SK-N-SH (cell line): ENCODE results near the gene SYT13. TPM values are rescaled to one million over a fixed set of nuclear protein-coding genes. Genes with fewer than 3 reads are reported as not detected.

Experiments used
- CTCF ChIA-PET: fragments of 300-600, 350-600 bp; formaldehyde crosslinking; extraction: SDS; loops from one replicate; lab custom pipeline; 2021; lab: Yijun Ruan, JAX
- POLR2A ChIA-PET: fragments of 350-600 bp; sonication (Branson Sonifier 250); formaldehyde crosslinking; extraction: SDS; loops from one replicate; lab custom pipeline; 2020; ENCODE audit warnings: antibody characterized with exemption, inconsistent platforms; lab: Yijun Ruan, JAX
- DNase-seq: peaks from one replicate; pipeline ENCODE4 v3.0.0; 2012
- H2AFZ ChIP-seq: fragments of 200-600 bp; sonication (generic); 2 replicates; pipeline ENCODE4 v1.8.1; 2016; ENCODE audit warnings: antibody characterized with exemption, mild to moderate bottlenecking, low read depth
- H3F3A ChIP-seq: fragments of 200-600 bp; sonication (generic); replicated peaks from 2 replicates; pipeline ENCODE3; 2016; ENCODE audit warnings: antibody characterized with exemption, mild to moderate bottlenecking; ENCODE audit not compliant: insufficient read depth
- H3K27ac ChIP-seq, 2 experiments: fragments of 200-500 bp in 1 of 2; fragments of 200-600 bp in 1 of 2; sonication (Bioruptor generic) in 1 of 2; sonication (generic), shearing (Covaris generic) in 1 of 2; 2 replicates each; pipeline versions ENCODE4 v1.5.1 to v1.6.1; 2014 to 2016; ENCODE audit warnings: low read depth in 2 of 2, inconsistent platforms in 1 of 2, low read length in 1 of 2, mild to moderate bottlenecking in 1 of 2, mixed read lengths in 1 of 2
- H3K27me3 ChIP-seq: fragments of 200-600 bp; sonication (generic), shearing (Covaris generic); 2 replicates; pipeline ENCODE4 v1.6.1; 2016; ENCODE audit warnings: mixed run types; ENCODE audit not compliant: insufficient read depth
- H3K36me3 ChIP-seq, 2 experiments: fragments of 200-500 bp in 1 of 2; fragments of 200-600 bp in 1 of 2; sonication (Bioruptor generic) in 1 of 2; sonication (generic) in 1 of 2; replicated peaks in 1 of 2; 2 replicates each; pipeline versions ENCODE3 to v1.5.1; 2014 to 2016; ENCODE audit warnings: low read length in 1 of 2, mild to moderate bottlenecking in 1 of 2; ENCODE audit not compliant: insufficient read depth in 2 of 2, control insufficient read depth in 1 of 2
- H3K4me1 ChIP-seq, 2 experiments: fragments of 200-500 bp in 1 of 2; fragments of 200-600 bp in 1 of 2; sonication (Bioruptor generic) in 1 of 2; sonication (generic), shearing (Covaris generic) in 1 of 2; 2 replicates each; pipeline versions ENCODE4 v1.5.1 to v1.6.1; 2014 to 2016; ENCODE audit warnings: low read depth in 1 of 2, low read length in 1 of 2, mixed run types in 1 of 2; ENCODE audit not compliant: insufficient read depth in 2 of 2, control insufficient read depth in 1 of 2
- H3K4me2 ChIP-seq: fragments of 200-600 bp; sonication (generic), shearing (Covaris generic); 2 replicates; pipeline ENCODE4 v1.6.1; 2017; ENCODE audit warnings: mixed run types
- H3K4me3 ChIP-seq, 2 experiments: fragments of 200-500 bp in 1 of 2; fragments of 200-600 bp in 1 of 2; sonication (Bioruptor generic) in 1 of 2; sonication (generic), shearing (Covaris generic) in 1 of 2; 2 replicates each; pipeline versions ENCODE4 v1.5.1 to v1.8.1; 2014 to 2016; ENCODE audit warnings: low read depth in 2 of 2, inconsistent platforms in 1 of 2, low read length in 1 of 2, mild to moderate bottlenecking in 1 of 2, mixed read lengths in 1 of 2, moderate library complexity in 1 of 2
- H3K79me2 ChIP-seq: fragments of 200-600 bp; sonication (generic); 2 replicates; pipeline ENCODE4 v1.8.1; 2017; ENCODE audit warnings: mild to moderate bottlenecking; ENCODE audit not compliant: insufficient read depth
- H3K9ac ChIP-seq: fragments of 200-600 bp; sonication (generic); 2 replicates; pipeline ENCODE4 v1.6.1; 2017; ENCODE audit warnings: mixed run types
- H3K9me2 ChIP-seq: fragments of 200-600 bp; sonication (generic); 2 replicates; pipeline ENCODE4 v1.6.1; 2017; ENCODE audit warnings: mixed run types
- H3K9me3 ChIP-seq: fragments of 200-600 bp; sonication (generic); 2 replicates; pipeline ENCODE4 v1.6.1; 2017; ENCODE audit warnings: mixed run types, mild to moderate bottlenecking, moderate library complexity
- H4K20me1 ChIP-seq: fragments of 200-600 bp; sonication (generic); 2 replicates; pipeline ENCODE4 v1.6.1; 2017; ENCODE audit warnings: mild to moderate bottlenecking, mixed run types; ENCODE audit not compliant: insufficient read depth
- CHD2 ChIP-seq: fragments of 150-350 bp; IDR thresholded peaks from 2 replicates; pipeline ENCODE4 v1.6.1; 2018; ENCODE audit warnings: low read length; ENCODE audit not compliant: partially characterized antibody
- ELF1 ChIP-seq: IDR thresholded peaks from 2 replicates; pipeline ENCODE4 v1.4.0; 2012
- FOXJ3 ChIP-seq: sonication (generic); formaldehyde crosslinking; IDR thresholded peaks from 2 replicates; pipeline ENCODE4 v1.5.1; 2020; ENCODE audit warnings: mild to moderate bottlenecking, missing genetic modification reagents
- FOXM1 ChIP-seq: IDR thresholded peaks from 2 replicates; pipeline ENCODE4 v1.4.0; 2012; ENCODE audit warnings: low read depth, mild to moderate bottlenecking
- GATA2 ChIP-seq: sonication (generic); formaldehyde crosslinking; IDR thresholded peaks from 2 replicates; pipeline ENCODE4 v1.5.0; 2020; ENCODE audit warnings: mild to moderate bottlenecking, missing genetic modification reagents
- JUND ChIP-seq: IDR thresholded peaks from 2 replicates; pipeline ENCODE4 v1.4.0; 2012
- MEF2A ChIP-seq: IDR thresholded peaks from 2 replicates; pipeline ENCODE4 v1.4.0; 2012; ENCODE audit warnings: low read depth, borderline replicate concordance
- MXI1 ChIP-seq: IDR thresholded peaks from 2 replicates; pipeline ENCODE4 v1.6.1; 2012; ENCODE audit warnings: mild to moderate bottlenecking, low read depth, low read length, improper control_type of control experiment
- NFIC ChIP-seq: IDR thresholded peaks from 2 replicates; pipeline ENCODE4 v1.4.0; 2012; ENCODE audit warnings: borderline replicate concordance
- NRF1 ChIP-seq: IDR thresholded peaks from 2 replicates; pipeline ENCODE4 v1.6.1; 2012; ENCODE audit warnings: low read depth, mild to moderate bottlenecking, low read length
- PBX3 ChIP-seq: IDR thresholded peaks from 2 replicates; pipeline ENCODE4; 2012
- RAD21 ChIP-seq: IDR thresholded peaks from 2 replicates; pipeline ENCODE4 v1.6.1; 2012; ENCODE audit warnings: mild to moderate bottlenecking, low read length
- REST ChIP-seq: IDR thresholded peaks from 2 replicates; pipeline ENCODE4 v1.6.1; 2012; ENCODE audit warnings: mild to moderate bottlenecking, low read depth, low read length, moderate library complexity
- RFX5 ChIP-seq: IDR thresholded peaks from 2 replicates; pipeline ENCODE4 v1.6.1; 2012; ENCODE audit warnings: mild to moderate bottlenecking, improper control_type of control experiment, low read length
- TCF12 ChIP-seq: IDR thresholded peaks from 2 replicates; pipeline ENCODE4 v1.4.0; 2012
- TEAD4 ChIP-seq: IDR thresholded peaks from 2 replicates; pipeline ENCODE4 v1.4.0; 2012; ENCODE audit warnings: mild to moderate bottlenecking, borderline replicate concordance; ENCODE audit not compliant: insufficient read depth
- USF2 ChIP-seq: fragments of 150-350 bp; IDR thresholded peaks from 2 replicates; pipeline ENCODE4 v1.6.1; 2017; ENCODE audit warnings: antibody characterized with exemption, low read length, low read depth, borderline replicate concordance
- YY1 ChIP-seq: IDR thresholded peaks from 2 replicates; pipeline ENCODE4 v1.4.0; 2012; ENCODE audit warnings: low read depth, mild to moderate bottlenecking
- WGBS: methylation state at CpG from one replicate; pipeline ENCODE4 v1.1.6; 2017; ENCODE audit warnings: low lambda C conversion rate; 5-methylcytosine and 5-hydroxymethylcytosine counted together
- polyA plus RNA-seq, 3 experiments: library from polyadenylated mRNA; depleted of rRNA; stranded (reverse); fragments of >200 nt; gene quantifications; 2 replicates each; pipeline ENCODE4 v1.2.3, GENCODE V29; 2012

SYT13 gene
- polyA plus RNA-seq, 1 of the 3 experiments (the other 2 are of a cell fraction) = not detected

GRCh38 chr11:45262900-45263299 lies 23.2 kb downstream of the SYT13 start:
- Histone ChIP-seq H3F3A (peaks cover 10% of the 10 kb centered on the region), H3K9me2 (no peaks in the 10 kb centered on the region), H3K27me3 (no peaks in the 10 kb centered on the region), H3K4me2 (no peak overlapping the region), H3K36me3 (no peaks in the 10 kb centered on the region), H3K4me3 (no peak overlapping the region), H3K9ac (no peak overlapping the region), H3K4me1 (no peaks in the 10 kb centered on the region; a peak in 1 of 4 replicates), H2AFZ (no peak overlapping the region), H3K27ac (no peak overlapping the region), H3K79me2 (no peaks in the 10 kb centered on the region), H3K9me3 (no peaks in the 10 kb centered on the region), H4K20me1 (no peaks in the 10 kb centered on the region)
- CTCF ChIA-PET = interaction anchor here (0.6 to 1.1 kb wide), 4 partner anchors 19 to 706 kb away, joined by 3 to 5 read pairs (median 3); no protein-coding TSS in a partner anchor
- no peak for TF ChIP-seq FOXJ3
- TF ChIP-seq FOXM1 = no peak
- no peak for TF ChIP-seq MXI1
- WGBS = 31% methylated on average over 3 of the region's 4 CpGs
- POLR2A ChIA-PET = no interaction called here
- no peak for DNase-seq

- H3K79me2 ChIP-seq = no peaks in the 10 kb centered on the region
Measured at GRCh38 chr11:45260071-45260470, 26.1 kb downstream of the SYT13 start.

More at GRCh38 chr11:45260071-45260470, 26.1 kb downstream of the SYT13 start:
- Histone ChIP-seq H2AFZ (no peak overlapping the region), H3F3A (peaks cover 10% of the 10 kb centered on the region), H4K20me1 (no peaks in the 10 kb centered on the region), H3K36me3 (no peaks in the 10 kb centered on the region), H3K4me2 (0 out of 2 replicates have a peak overlapping the region, but pooled peaks have one; percentile 48), H3K9me2 (no peaks in the 10 kb centered on the region), H3K9ac (no peak overlapping the region), H3K4me1 (no peaks in the 10 kb centered on the region; a peak in 1 of 4 replicates), H3K9me3 (no peaks in the 10 kb centered on the region), H3K4me3 (no peak overlapping the region), H3K27me3 (no peaks in the 10 kb centered on the region), H3K27ac (peak overlapping the region in 1 of 2 experiments; percentile 10; a peak in 2 of 4 replicates)
- ChIA-PET POLR2A (no interaction called here), CTCF (interaction anchor here (0.7 to 2.3 kb wide), 3 partner anchors 26 to 150 kb away, joined by 3 to 10 read pairs (median 3); no protein-coding TSS in a partner anchor)
- DNase-seq = no peak
- TF ChIP-seq JUND = no peak
- no peak for TF ChIP-seq FOXJ3
- no peak for TF ChIP-seq TCF12
- no peak for TF ChIP-seq NFIC
- TF ChIP-seq GATA2 (CRISPR knock-in tag) = no peak
- TF ChIP-seq FOXM1 = no peak
- no peak for TF ChIP-seq NRF1
- TF ChIP-seq PBX3 = no peak
- TF ChIP-seq RFX5 = no peak
- no peak for TF ChIP-seq MEF2A
- no peak for TF ChIP-seq USF2
- no peak for TF ChIP-seq YY1
- no peak for TF ChIP-seq ELF1
- TF ChIP-seq TEAD4 = no peak
- no peak for TF ChIP-seq RAD21
- no peak for TF ChIP-seq REST
- TF ChIP-seq CHD2 = no peak
